Endothelial cell of umbilical vein (primary cell): ENCODE data around the gene TBX5. TPM values are rescaled to one million over a fixed set of nuclear protein-coding genes. Genes with fewer than 3 reads are reported as not detected.

Source experiments
- BruUV-seq: library from RNA; stranded (reverse); fragments of 400-500 nt; replicated peaks from 2 replicates; lab custom pipeline; 2021; lab: Mats Ljungman, UMichigan
- CTCF ChIA-PET: fragments of 300-600, 350-600 bp; sonication (Branson Sonifier 250); formaldehyde crosslinking; loops from one replicate; lab custom pipeline; 2021; ENCODE audit warnings: antibody characterized with exemption, inconsistent platforms; lab: Charles Lee
- POLR2A ChIA-PET: fragments of 300-600, 350-600 bp; sonication (Branson Sonifier 250); formaldehyde crosslinking; loops from one replicate; lab custom pipeline; 2021; ENCODE audit warnings: antibody characterized with exemption, inconsistent platforms; lab: Charles Lee
- DNase-seq: peaks from one replicate; pipeline ENCODE4 v3.0.0-alpha.2; 2011; ENCODE audit warnings: low read depth, low spot score
- FAIRE-seq: peaks from 2 replicates; lab custom pipeline; 2011; peaks lifted over from hg19 to GRCh38; lab: Jason Lieb, UNC
- H2AFZ ChIP-seq: 2 replicates; pipeline ENCODE4 v1.6.0; 2012; ENCODE audit warnings: low read depth, low read length, control low read depth, inconsistent platforms
- H3K27ac ChIP-seq: 2 replicates; pipeline ENCODE4 v1.5.1; 2011; ENCODE audit warnings: low read depth, mild to moderate bottlenecking, control low read depth, low read length, moderate library complexity; ENCODE audit not compliant: insufficient read depth
- H3K27me3 ChIP-seq, 2 experiments: 2 replicates each; pipeline versions ENCODE4 v1.6.0 to v1.6.1; 2011; ENCODE audit warnings: low read length in 2 of 2, mixed read lengths in 1 of 2; ENCODE audit not compliant: control insufficient read depth in 2 of 2, insufficient read depth in 2 of 2
- H3K36me3 ChIP-seq, 2 experiments: 2 replicates in 1 of 2; 3 replicates in 1 of 2; pipeline ENCODE4 v1.5.1; 2011; ENCODE audit warnings: low read length in 2 of 2, mild to moderate bottlenecking in 1 of 2, moderate library complexity in 1 of 2; ENCODE audit not compliant: control insufficient read depth in 2 of 2, insufficient read depth in 2 of 2; ENCODE audit errors: extremely low read depth in 1 of 2
- H3K4me1 ChIP-seq: 3 replicates; pipeline ENCODE4 v1.5.1; 2011; ENCODE audit warnings: mild to moderate bottlenecking, low read length; ENCODE audit not compliant: control insufficient read depth, insufficient read depth; ENCODE audit errors: extremely low read depth
- H3K4me2 ChIP-seq: 2 replicates; pipeline ENCODE4 v1.6.1; 2011; ENCODE audit warnings: low read length, control low read depth, mixed read lengths; ENCODE audit not compliant: insufficient read depth
- H3K4me3 ChIP-seq, 3 experiments: fragments of 200-600 bp in 1 of 3; sonication (generic), shearing (Covaris generic) in 1 of 3; replicated peaks in 1 of 3; 2 replicates each; pipeline ENCODE4 v1.5.1; 2011 to 2016; ENCODE audit warnings: control low read depth in 3 of 3, low read length in 3 of 3, mild to moderate bottlenecking in 2 of 3, inconsistent platforms in 1 of 3, low read depth in 1 of 3, moderate library complexity in 1 of 3; ENCODE audit not compliant: insufficient read depth in 1 of 3
- H3K79me2 ChIP-seq: 2 replicates; pipeline ENCODE4 v1.6.0; 2012; ENCODE audit warnings: low read length, inconsistent platforms; ENCODE audit not compliant: control insufficient read depth, insufficient read depth
- H3K9ac ChIP-seq: replicated peaks from 2 replicates; pipeline ENCODE3; 2011; ENCODE audit warnings: low read length, control low read depth; ENCODE audit not compliant: insufficient read depth; ENCODE audit errors: extremely low read depth
- H3K9me1 ChIP-seq: replicated peaks from 3 replicates; pipeline ENCODE4 v1.6.0; 2011; ENCODE audit warnings: mild to moderate bottlenecking, low read length; ENCODE audit not compliant: control insufficient read depth, insufficient read depth; ENCODE audit errors: extremely low read depth
- H3K9me3 ChIP-seq: replicated peaks from 2 replicates; pipeline ENCODE4 v1.5.1; 2012; ENCODE audit warnings: low read length, inconsistent platforms; ENCODE audit not compliant: control insufficient read depth, insufficient read depth
- H4K20me1 ChIP-seq: replicated peaks from 2 replicates; pipeline ENCODE3; 2011; ENCODE audit warnings: mild to moderate bottlenecking, low read length; ENCODE audit not compliant: control insufficient read depth, insufficient read depth; ENCODE audit errors: extremely low read depth
- CTCF ChIP-seq, 2 donors: IDR thresholded peaks; 1 replicate in 1 of 2; 2 replicates in 1 of 2; pipeline ENCODE4 v1.5.1; 2011; ENCODE audit warnings: low read length in 2 of 2, mild to moderate bottlenecking in 2 of 2, moderate library complexity in 2 of 2, control low read depth in 1 of 2, inconsistent platforms in 1 of 2, low read depth in 1 of 2; ENCODE audit not compliant: insufficient read depth in 1 of 2; ENCODE audit errors: extremely low read depth in 1 of 2
- EZH2 ChIP-seq: IDR thresholded peaks from 2 replicates; pipeline ENCODE4 v1.6.1; 2012; ENCODE audit warnings: borderline replicate concordance, low read depth, mild to moderate bottlenecking, moderate library complexity, low read length, inconsistent platforms; ENCODE audit not compliant: severe bottlenecking
- FOS ChIP-seq: IDR thresholded peaks from 2 replicates; pipeline ENCODE4 v1.6.1; 2011; ENCODE audit warnings: mild to moderate bottlenecking, low read length, moderate library complexity, borderline replicate concordance; ENCODE audit not compliant: insufficient read depth
- GATA2 ChIP-seq: IDR thresholded peaks from 2 replicates; pipeline ENCODE4 v1.7.0; 2011; ENCODE audit warnings: low read depth, mild to moderate bottlenecking, moderate library complexity, mixed read lengths, low read length; ENCODE audit not compliant: insufficient read length, insufficient read depth
- JUN ChIP-seq: IDR thresholded peaks from 2 replicates; pipeline ENCODE4 v1.6.1; 2011; ENCODE audit warnings: borderline replicate concordance, low read depth; ENCODE audit not compliant: insufficient read length, insufficient read depth
- MYC ChIP-seq: IDR thresholded peaks from one replicate; pipeline ENCODE4 v1.6.1; 2011; ENCODE audit warnings: mild to moderate bottlenecking, low read depth, low read length
- POLR2A ChIP-seq: IDR thresholded peaks from 2 replicates; pipeline ENCODE4 v1.6.1; 2012; ENCODE audit warnings: low read depth, mild to moderate bottlenecking, control low read depth, low read length
- POLR2AphosphoS5 ChIP-seq: IDR thresholded peaks from 2 replicates; pipeline ENCODE4 v1.6.1; 2012; ENCODE audit warnings: low read depth, mild to moderate bottlenecking, control low read depth, low read length, moderate library complexity; ENCODE audit not compliant: insufficient read depth
- dilution Hi-C: fragments of 300-500 bp; cut with MboI; formaldehyde crosslinking; loops from one replicate; pipeline ENCODE4 v1.15.0; 2019; ENCODE audit warnings: low sequenced_read_pairs; ENCODE audit not compliant: extremely low pct_ligation_motif_present
- intact Hi-C: fragments of 100-400 bp; cut with micrococcal nuclease; formaldehyde crosslinking; loops from one replicate; pipeline ENCODE4 v1.10.0; 2022
- polyA plus RNA-seq, 4 experiments: library from polyadenylated mRNA; depleted of rRNA in 3 of 4; stranded (reverse) in 3 of 4; unstranded in 1 of 4; fragments of >200 nt; gene quantifications; 2 replicates each; pipeline versions ENCODE4 v1.2.1 to v1.2.3, GENCODE V29; 2011 to 2012; ENCODE audit warnings: missing spikeins in 1 of 4
- total RNA-seq: library from RNA; stranded (reverse); gene quantifications from 2 replicates; pipeline ENCODE4 v1.2.3, GENCODE V29; 2021
- TF ChIP-seq, protein P1 (sequence below): IDR thresholded peaks from 2 replicates; pipeline ENCODE4 v1.6.1; 2011; ENCODE audit not compliant: insufficient read depth, insufficient read length

The TBX5 gene
- total and polyA plus RNA-seq, 2 donors (not counting 3 experiments of a cell fraction or from before 2014, with no cell fraction given): not detected

DNA sequence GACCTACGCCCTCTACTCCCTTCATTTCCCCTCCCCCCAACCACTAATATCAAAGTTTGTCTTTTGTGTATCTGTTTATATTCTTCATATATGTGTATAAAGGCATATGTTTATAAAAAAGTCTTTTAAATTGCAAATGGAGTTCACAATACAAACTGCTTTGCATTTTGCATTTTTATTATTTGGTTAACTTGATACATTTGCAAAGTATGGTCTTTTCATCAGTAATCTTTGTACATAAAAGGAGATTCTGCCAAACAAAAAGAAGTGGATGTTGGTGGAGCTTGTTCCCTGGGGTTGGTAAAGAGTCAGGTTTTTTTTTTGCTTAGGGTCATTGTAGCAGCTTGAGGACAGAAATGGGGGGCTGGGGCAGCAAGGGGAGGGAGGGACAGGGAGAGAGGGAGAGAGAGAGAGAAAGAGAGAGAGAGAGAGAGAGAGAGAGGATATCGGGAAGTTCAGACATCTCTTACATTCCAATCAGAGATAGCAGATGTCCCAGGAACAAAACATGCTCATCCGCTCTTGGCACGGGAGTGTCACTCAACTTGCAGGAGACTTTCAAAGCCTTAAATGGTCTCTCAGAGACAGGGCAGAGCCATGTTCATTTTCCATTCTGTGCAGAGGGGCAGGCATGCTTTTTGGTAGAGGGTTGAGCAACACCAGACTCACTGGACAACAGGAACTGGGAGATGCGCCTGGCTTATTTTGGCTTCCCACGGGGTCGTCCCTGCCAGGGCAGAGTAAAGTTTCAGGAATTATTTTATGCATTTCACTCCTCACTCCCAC is 44.8 kb upstream of the TBX5 start:
- H3K36me3 ChIP-seq: no peaks in the 10 kb centered on the region
- intact Hi-C loops (no loop called here), dilution Hi-C loops (no loop called here)
- FAIRE-seq: no peak
- ChIA-PET POLR2A (no interaction called here), CTCF (no interaction called here)
- H2AFZ ChIP-seq: no peak overlapping the region
- H3K4me1 ChIP-seq: no peaks in the 10 kb centered on the region
- H3K9me1 ChIP-seq: no peaks in the 10 kb centered on the region
- TF ChIP-seq EZH2 (no peak), CTCF (IDR thresholded peaks at IDR 0.05; ENCODE audit: extremely low read depth in 1 of 2, insufficient read depth in 1 of 2, low read depth in 1 of 2, low read length in 2 of 2) (no peak), POLR2A (no peak), POLR2AphosphoS5 (no peak), JUN (no peak), GATA2 (no peak), FOS (no peak), MYC (no peak)
- TF ChIP-seq, protein P1, sequence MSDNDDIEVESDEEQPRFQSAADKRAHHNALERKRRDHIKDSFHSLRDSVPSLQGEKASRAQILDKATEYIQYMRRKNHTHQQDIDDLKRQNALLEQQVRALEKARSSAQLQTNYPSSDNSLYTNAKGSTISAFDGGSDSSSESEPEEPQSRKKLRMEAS: no peak
- no peak overlapping the region for H3K4me3 ChIP-seq
- H3K9me3 ChIP-seq: no peaks in the 10 kb centered on the region
- no TSS peak for BruUV-seq
- H3K27ac ChIP-seq: no peak overlapping the region
- no peak for DNase-seq
- H4K20me1 ChIP-seq: no peaks in the 10 kb centered on the region
- no peak overlapping the region for H3K4me2 ChIP-seq
- H3K9ac ChIP-seq: no peak overlapping the region
- no peaks in the 10 kb centered on the region for H3K79me2 ChIP-seq
- peaks cover 14 to 26% of the 10 kb centered on the region in 2 experiments for H3K27me3 ChIP-seq
